Muscle of leg (tissue), 11 donors: ENCODE data around the gene SUSD6. TPM values are rescaled to one million over a fixed set of nuclear protein-coding genes. Genes with fewer than 3 reads are reported as not detected.
"Not testable (repeated sequence)": the region's sequence is repeated elsewhere in the genome, so short reads cannot be mapped to it uniquely, and the experiment has no call there.

Source experiments
- DNase-seq: peaks from one replicate; pipeline ENCODE4 v3.0.0; 2013
- H3K27ac ChIP-seq: one replicate; pipeline ENCODE4 v1.5.1; 2013; ENCODE audit warnings: mild to moderate bottlenecking, low read length, control low read depth
- H3K27me3 ChIP-seq: one replicate; pipeline ENCODE4 v1.6.1; 2013; ENCODE audit warnings: low read length; ENCODE audit not compliant: control insufficient read depth, insufficient read depth
- H3K36me3 ChIP-seq: one replicate; pipeline ENCODE4 v1.6.1; 2013; ENCODE audit warnings: low read length; ENCODE audit not compliant: control insufficient read depth, insufficient read depth
- H3K4me1 ChIP-seq: one replicate; pipeline ENCODE4 v1.6.1; 2013; ENCODE audit warnings: low read length; ENCODE audit not compliant: control insufficient read depth, insufficient read depth
- H3K4me3 ChIP-seq: one replicate; pipeline ENCODE4 v1.5.1; 2013; ENCODE audit warnings: low read length, control low read depth
- H3K9me3 ChIP-seq: replicated peaks from 2 replicates; pipeline ENCODE4 v1.6.1; 2013; ENCODE audit warnings: low read depth, low read length; ENCODE audit not compliant: control insufficient read depth
- WGBS: methylation state at CpG from one replicate; pipeline ENCODE4 v1.1.5; 2013; ENCODE audit warnings: missing lambda C conversion rate; ENCODE audit not compliant: insufficient coverage; 5-methylcytosine and 5-hydroxymethylcytosine counted together
- polyA plus RNA-seq, 8 donors: library from polyadenylated mRNA; unstranded; fragments of 120-200 nt; gene quantifications; one replicate each; pipeline versions ENCODE4 v1.2.1 to v1.2.3, GENCODE V29; 2013; ENCODE audit warnings: inconsistent platforms in 1 of 8, low replicate concordance in 1 of 8; ENCODE audit not compliant: insufficient read length in 8 of 8, insufficient read depth in 1 of 8
- total RNA-seq: library from RNA; stranded (reverse); fragments of 120-200 nt; gene quantifications from one replicate; pipeline ENCODE4 v1.2.4, GENCODE V29; 2013

SUSD6 gene
- total and polyA plus RNA-seq, 9 donors: 7.8 to 22.1 (median 16.7) TPM

- Histone ChIP-seq H3K27me3 (no peaks in the 10 kb centered on the region), H3K9me3 (no peaks in the 10 kb centered on the region), H3K4me1 (peaks cover 42% of the 10 kb centered on the region), H3K4me3 (no peak overlapping the region), H3K36me3 (no peaks in the 10 kb centered on the region), H3K27ac (peak overlapping the region; percentile 14)
- peak; percentile 72 for DNase-seq
- 28% methylated on average over 5 of the region's 7 CpGs for WGBS
These were observed 108.1 kb downstream of the SUSD6 start for GRCh38 chr14:69719501-69719951.

GRCh38 chr14:69720912-69721311 is 109.5 kb downstream of the SUSD6 start:
- H3K27me3 ChIP-seq: no peaks in the 10 kb centered on the region
- no peaks in the 10 kb centered on the region for H3K36me3 ChIP-seq
- H3K27ac ChIP-seq: no peak overlapping the region
- no peak for DNase-seq
- 74% methylated on average over 3 of the region's 4 CpGs for WGBS
- H3K4me1 ChIP-seq: peaks cover 37% of the 10 kb centered on the region
- H3K9me3 ChIP-seq: no peaks in the 10 kb centered on the region
- no peak overlapping the region for H3K4me3 ChIP-seq

GRCh38 chr14:69726761-69727511 is 115.5 kb downstream of the SUSD6 start:
- WGBS: 9% methylated on average over 36 of the region's 51 CpGs
- Histone ChIP-seq H3K36me3 (no peaks in the 10 kb centered on the region), H3K27me3 (peaks cover 3% of the 10 kb centered on the region), H3K27ac (no peak overlapping the region), H3K4me1 (peaks cover 6% of the 10 kb centered on the region), H3K9me3 (no peaks in the 10 kb centered on the region), H3K4me3 (peak overlapping the region; percentile 22)
- peak; percentile 85 for DNase-seq

GRCh38 chr14:69727860-69728259 is 116.5 kb downstream of the SUSD6 start:
- no peak for DNase-seq
- Histone ChIP-seq H3K4me3 (no peak overlapping the region), H3K9me3 (no peaks in the 10 kb centered on the region), H3K36me3 (no peaks in the 10 kb centered on the region), H3K27me3 (peaks cover 3% of the 10 kb centered on the region), H3K4me1 (peaks cover 6% of the 10 kb centered on the region), H3K27ac (no peak overlapping the region)
- WGBS: 85% methylated on average over 4 of the region's 4 CpGs

- not testable (repeated sequence) for H3K4me1 ChIP-seq, DNase-seq, H3K4me3 ChIP-seq, H3K36me3 ChIP-seq, H3K27me3 ChIP-seq, H3K9me3 ChIP-seq, H3K27ac ChIP-seq
- 90% methylated on average over 6 of the region's 8 CpGs for WGBS
These were observed 120.7 kb downstream of the SUSD6 start for GRCh38 chr14:69731919-69732598.

- not testable (repeated sequence) for H3K4me3 ChIP-seq, DNase-seq, H3K27ac ChIP-seq, H3K36me3 ChIP-seq, H3K4me1 ChIP-seq, H3K9me3 ChIP-seq, H3K27me3 ChIP-seq
- 81% methylated on average over 4 of the region's 4 CpGs for WGBS
These were observed 125.0 kb downstream of the SUSD6 start for GRCh38 chr14:69736405-69736804.

- peaks cover 7% of the 10 kb centered on the region for H3K9me3 ChIP-seq
- DNase-seq: no peak
- H3K36me3 ChIP-seq: no peaks in the 10 kb centered on the region
- H3K4me1 ChIP-seq: no peaks in the 10 kb centered on the region
- H3K4me3 ChIP-seq: no peak overlapping the region
- peaks cover 4% of the 10 kb centered on the region for H3K27me3 ChIP-seq
- no CpG with 5 or more reads among the region's 1 CpG for WGBS
- no peak overlapping the region for H3K27ac ChIP-seq
These were observed 129.7 kb downstream of the SUSD6 start for GRCh38 chr14:69741055-69741454.

GRCh38 chr14:69749956-69750355 is 138.6 kb downstream of the SUSD6 start:
- Histone ChIP-seq H3K27ac (no peak overlapping the region), H3K4me1 (no peaks in the 10 kb centered on the region), H3K36me3 (no peaks in the 10 kb centered on the region), H3K27me3 (no peaks in the 10 kb centered on the region), H3K9me3 (no peaks in the 10 kb centered on the region), H3K4me3 (no peak overlapping the region)
- DNase-seq: no peak
- no CpG with 5 or more reads among the region's 1 CpG for WGBS

- Histone ChIP-seq H3K9me3 (no peaks in the 10 kb centered on the region), H3K27me3 (no peaks in the 10 kb centered on the region), H3K36me3 (no peaks in the 10 kb centered on the region), H3K4me3 (no peak overlapping the region), H3K4me1 (no peaks in the 10 kb centered on the region), H3K27ac (no peak overlapping the region)
- no CpG with 5 or more reads among the region's 2 CpGs for WGBS
- DNase-seq: no peak
These were observed 139.1 kb downstream of the SUSD6 start for GRCh38 chr14:69750495-69750894.

GRCh38 chr14:69752773-69753172 is 141.4 kb downstream of the SUSD6 start:
- H3K36me3 ChIP-seq: no peaks in the 10 kb centered on the region
- no peaks in the 10 kb centered on the region for H3K27me3 ChIP-seq
- no CpG with 5 or more reads among the region's 1 CpG for WGBS
- no peaks in the 10 kb centered on the region for H3K9me3 ChIP-seq
- H3K4me1 ChIP-seq: no peaks in the 10 kb centered on the region
- H3K4me3 ChIP-seq: no peak overlapping the region
- H3K27ac ChIP-seq: no peak overlapping the region
- no peak for DNase-seq
